PC-9 (cell line): ENCODE results near the gene NUDT2.

Source experiments
- EZH2 ChIP-seq: fragments of 200-600 bp; sonication (generic); IDR thresholded peaks from 2 replicates; pipeline ENCODE4 v1.8.0; 2017; ENCODE audit warnings: antibody characterized with exemption, low read depth
- TF ChIP-seq, protein P1 (sequence below): fragments of 200-600 bp; sonication (generic); conservative IDR thresholded peaks from 2 replicates; pipeline ENCODE4 v1.6.1; 2017; ENCODE audit warnings: mixed run types, antibody characterized with exemption, mild to moderate bottlenecking, moderate library complexity

DNA sequence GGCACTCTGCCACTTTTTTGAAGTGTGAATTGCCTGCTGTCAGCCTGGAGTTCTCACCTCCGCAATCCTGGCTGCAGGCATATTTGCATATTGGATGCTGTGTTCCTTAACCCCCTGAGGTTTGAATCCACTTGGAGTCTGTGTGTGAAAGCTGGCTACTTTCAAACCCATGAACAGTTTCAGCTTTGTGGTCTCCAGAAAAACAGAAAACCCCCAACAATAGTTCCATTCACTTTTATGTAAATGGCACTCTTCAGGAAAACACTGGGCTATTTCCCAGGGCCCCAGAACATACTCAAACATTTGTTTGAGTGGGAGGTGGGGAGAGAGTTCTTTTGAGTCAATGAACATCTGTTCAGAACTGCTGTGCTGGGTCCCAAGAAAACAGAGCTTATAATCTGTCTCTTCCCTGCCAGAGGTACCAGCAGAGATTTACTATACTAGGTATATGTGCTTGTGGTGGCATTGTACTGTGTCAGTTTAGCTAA lies 5.0 kb downstream of the NUDT2 start:
- TF ChIP-seq, protein P1, sequence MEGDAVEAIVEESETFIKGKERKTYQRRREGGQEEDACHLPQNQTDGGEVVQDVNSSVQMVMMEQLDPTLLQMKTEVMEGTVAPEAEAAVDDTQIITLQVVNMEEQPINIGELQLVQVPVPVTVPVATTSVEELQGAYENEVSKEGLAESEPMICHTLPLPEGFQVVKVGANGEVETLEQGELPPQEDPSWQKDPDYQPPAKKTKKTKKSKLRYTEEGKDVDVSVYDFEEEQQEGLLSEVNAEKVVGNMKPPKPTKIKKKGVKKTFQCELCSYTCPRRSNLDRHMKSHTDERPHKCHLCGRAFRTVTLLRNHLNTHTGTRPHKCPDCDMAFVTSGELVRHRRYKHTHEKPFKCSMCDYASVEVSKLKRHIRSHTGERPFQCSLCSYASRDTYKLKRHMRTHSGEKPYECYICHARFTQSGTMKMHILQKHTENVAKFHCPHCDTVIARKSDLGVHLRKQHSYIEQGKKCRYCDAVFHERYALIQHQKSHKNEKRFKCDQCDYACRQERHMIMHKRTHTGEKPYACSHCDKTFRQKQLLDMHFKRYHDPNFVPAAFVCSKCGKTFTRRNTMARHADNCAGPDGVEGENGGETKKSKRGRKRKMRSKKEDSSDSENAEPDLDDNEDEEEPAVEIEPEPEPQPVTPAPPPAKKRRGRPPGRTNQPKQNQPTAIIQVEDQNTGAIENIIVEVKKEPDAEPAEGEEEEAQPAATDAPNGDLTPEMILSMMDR: no peak
- no peak for TF ChIP-seq EZH2
